GF-D8 (cell line): Measurements from ENCODE around the gene TAS2R40.
A peak's percentile ranks its signal among the peaks of the same experiment; 100 is the strongest.
"Not testable (repeated sequence)": the region's sequence is repeated elsewhere in the genome, so short reads cannot be mapped to it uniquely, and the experiment has no call there.

Source experiments
- DNase-seq: peaks from one replicate; lab custom pipeline; 2025; lab: John Stamatoyannopoulos, UW

Gene TAS2R40

DNA sequence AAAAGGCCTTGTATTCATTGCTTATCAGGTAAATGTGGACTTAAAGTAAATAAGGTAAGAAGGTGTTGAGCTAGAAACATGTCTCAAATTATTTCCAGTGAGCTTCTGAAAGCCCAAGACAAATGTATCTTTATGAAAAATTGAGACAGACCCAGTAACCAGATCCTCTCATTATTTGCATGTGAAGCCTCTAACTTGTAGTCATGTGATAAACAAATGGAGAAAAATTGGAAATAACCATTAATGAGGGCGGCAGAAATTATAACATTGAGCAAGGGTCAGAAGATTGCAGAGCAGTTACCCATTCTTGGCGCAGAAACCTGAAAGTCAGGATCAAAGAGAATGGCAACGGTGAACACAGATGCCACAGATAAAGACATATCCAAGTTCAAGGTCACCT lies at the start of gene TAS2R40:
Gene TAS2R40 (plus strand): TSS at position 301 of the 400 bp plus-strand sequence. CDS start 42 bp downstream, at position 343.
- DNase-seq, result no peak

- no peak for DNase-seq
Observed at GRCh38 chr7:143172354-143172753, 49.5 kb upstream of the TAS2R40 start.

- DNase-seq, result no peak
Observed at GRCh38 chr7:143176128-143176527, 45.7 kb upstream of the TAS2R40 start.

DNA sequence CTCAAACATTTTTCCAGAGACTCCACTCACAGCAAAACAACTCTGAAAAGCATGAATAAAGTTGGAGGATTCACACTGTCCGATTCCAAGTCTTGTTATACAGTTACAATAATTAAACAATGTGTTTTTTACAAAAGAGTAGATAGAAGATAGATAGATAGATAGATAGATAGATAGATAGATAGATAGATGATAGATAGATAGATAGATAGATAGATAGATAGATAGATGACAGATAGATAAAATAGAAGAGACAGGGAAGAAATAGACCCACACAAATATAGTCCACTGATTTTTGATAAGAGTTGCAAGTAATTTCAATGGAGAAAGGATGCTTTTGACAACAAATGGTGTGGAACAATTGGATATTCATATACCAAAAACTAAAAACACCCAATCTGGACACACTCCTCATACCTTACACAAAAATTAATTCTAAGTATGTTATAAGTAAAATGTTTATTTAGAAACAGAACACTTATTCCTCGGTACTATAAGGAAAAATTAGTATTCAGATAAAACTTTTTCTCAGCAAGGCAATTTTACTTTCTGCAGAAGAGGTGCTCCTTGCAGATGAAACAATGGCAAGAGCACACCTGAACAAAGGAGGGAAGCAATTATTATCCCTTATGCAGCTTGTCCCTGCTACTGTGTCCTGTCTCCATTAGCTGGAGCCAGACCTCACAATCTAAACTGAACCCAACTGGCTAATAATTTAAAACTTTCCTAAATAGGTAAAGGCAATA lies 44.3 kb upstream of the TAS2R40 start:
- DNase-seq, result no peak

GRCh38 chr7:143180771-143181170 lies 41.1 kb upstream of the TAS2R40 start:
- DNase-seq, result not testable (repeated sequence)

DNA sequence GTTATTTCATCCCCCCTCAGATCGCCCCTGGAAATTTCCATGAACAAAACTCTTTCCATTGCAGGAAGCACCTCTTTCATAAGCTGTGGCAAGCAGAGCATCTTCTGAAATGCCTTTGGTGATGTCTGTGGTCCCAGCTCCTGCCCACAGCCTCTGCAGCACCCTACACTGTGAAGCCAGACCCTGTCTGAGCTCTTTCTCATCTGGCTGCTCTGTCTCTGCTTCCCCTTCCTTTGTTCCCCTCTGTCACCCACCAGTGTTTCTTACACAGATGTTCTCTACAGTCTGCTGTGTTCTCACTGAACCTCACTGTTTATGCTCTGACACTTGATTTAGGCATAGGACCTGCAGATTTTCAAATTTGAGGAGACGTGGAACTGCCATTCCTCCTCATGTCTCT lies 40.5 kb upstream of the TAS2R40 start:
- no peak for DNase-seq

DNA sequence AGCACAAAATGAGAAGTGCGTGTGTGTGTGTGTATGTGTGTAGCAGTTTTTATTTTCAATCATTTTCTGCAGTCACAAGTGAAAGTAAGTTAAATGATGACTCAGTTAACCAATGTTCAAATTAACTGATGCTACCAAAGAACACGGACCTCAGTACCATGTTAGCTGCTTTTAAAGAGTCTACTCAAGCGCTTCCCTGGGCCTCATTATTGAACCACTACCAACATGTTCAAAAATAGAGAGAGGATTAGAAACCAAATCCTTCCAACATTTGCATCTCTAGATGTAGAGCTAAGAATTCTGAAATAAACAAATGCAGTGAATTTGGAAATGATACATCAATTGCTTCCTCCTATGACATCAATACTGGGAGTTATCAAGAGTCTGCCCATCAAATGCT lies 38.8 kb upstream of the TAS2R40 start, which contains the start of gene TAS2R39:
Gene TAS2R39 (plus strand): TSS at position 396 of the 400 bp plus-strand sequence. CDS start 0 bp downstream, at position 396.
- no peak for DNase-seq

DNA sequence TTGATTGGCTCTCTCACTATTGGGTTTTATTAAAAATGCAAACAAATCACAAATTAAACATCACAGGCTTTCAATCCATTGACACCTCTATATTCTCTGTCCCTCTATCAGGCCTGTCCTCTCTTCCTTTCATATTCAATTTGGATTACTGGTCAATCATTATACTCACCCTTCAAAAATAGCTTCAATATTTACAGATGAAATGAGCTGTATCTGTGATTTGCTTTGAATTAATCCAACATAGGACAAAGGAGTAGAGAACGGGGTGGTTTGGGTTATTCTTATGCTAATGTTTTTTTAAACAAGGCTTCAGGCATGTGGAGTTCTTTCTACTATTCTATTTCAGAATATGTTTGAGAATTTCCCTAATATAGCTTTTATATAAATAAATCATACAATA lies 36.3 kb upstream of the TAS2R40 start:
- DNase-seq, result no peak

DNA sequence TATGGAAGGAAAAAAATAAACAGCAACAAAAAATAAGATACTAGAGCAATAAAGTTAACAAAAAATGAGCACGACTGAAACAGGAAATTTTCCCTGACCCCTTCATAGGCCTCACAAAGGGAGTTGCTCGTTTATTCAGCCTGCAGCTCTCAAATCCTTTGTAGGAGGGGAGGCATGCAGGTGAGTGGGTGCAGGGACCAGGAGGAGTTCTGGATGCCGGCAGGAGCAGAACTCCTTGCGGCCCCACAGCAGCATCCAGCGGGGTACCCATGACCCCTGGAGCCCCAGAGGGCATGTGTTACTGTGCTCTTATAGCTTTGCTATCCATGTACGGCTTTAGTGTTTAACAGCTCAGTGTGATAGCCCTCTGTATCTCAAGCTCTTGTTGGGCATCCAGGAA lies 32.8 kb upstream of the TAS2R40 start:
- DNase-seq, result no peak

GRCh38 chr7:143193880-143194279 lies 28.0 kb upstream of the TAS2R40 start:
- no peak for DNase-seq

GRCh38 chr7:143199040-143199439 lies 22.8 kb upstream of the TAS2R40 start:
- no peak for DNase-seq

DNA sequence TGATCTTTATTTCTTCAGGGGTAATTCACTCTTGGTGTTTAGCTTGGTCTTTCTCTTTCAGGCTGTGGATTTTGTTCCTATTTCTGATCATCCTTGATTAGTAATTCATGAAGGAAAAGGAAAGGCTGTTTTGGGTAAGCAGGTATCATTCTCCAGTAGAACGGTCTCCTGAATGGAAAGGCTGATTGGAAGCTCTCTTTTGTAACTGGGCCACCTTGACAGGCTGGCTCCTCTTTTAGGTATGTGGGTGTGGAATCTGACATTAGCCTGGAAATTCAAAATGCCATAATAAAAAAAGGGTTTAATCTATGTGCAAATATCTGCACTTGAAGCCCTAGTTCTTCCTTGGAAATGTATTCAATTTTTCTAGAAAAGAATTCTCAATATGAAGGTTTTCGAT lies 19.7 kb upstream of the TAS2R40 start:
- DNase-seq, result no peak

- DNase-seq, result no peak
Observed at GRCh38 chr7:143203386-143203785, 18.5 kb upstream of the TAS2R40 start.

DNA sequence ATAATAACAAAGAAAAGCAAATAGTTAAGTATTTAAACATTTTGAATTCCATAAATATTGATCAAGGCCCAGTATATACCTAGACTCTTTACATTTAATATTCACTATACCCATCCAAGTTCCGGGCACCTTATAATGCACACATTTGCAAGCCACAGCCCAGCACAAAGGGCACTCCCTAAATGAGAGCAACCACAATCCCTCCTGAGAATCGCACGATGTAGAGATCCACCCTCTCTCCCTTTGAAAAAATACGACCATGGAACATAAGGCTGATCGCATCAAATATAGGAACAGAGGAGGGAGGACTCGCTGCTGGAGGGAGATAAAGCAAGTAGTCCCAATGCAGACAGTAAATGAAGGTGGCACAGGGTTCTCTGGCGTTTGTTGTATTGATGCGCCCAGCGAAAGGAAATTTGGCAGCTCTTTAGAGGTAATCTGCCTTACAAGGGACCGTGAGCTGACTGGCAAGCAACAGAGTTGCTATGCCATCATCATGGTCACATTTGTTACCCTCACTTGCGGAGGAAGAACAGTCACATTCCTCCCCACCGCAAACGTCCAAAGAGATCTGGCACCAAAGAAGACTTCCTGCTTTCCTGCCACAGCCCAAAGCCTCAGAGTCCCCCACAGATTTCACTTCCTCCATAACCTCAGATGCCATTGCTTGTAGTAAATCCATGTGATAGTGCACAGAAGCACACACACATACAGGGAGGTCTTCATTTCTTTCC lies 16.1 kb upstream of the TAS2R40 start:
- peak; percentile 97 for DNase-seq

- no peak for DNase-seq
Observed at GRCh38 chr7:143210541-143210940, 11.3 kb upstream of the TAS2R40 start.

GRCh38 chr7:143213478-143213877 lies 8.4 kb upstream of the TAS2R40 start:
- DNase-seq, result not testable (repeated sequence)

GRCh38 chr7:143214789-143215679 lies 6.8 kb upstream of the TAS2R40 start:
- DNase-seq, result peak; percentile 66

DNA sequence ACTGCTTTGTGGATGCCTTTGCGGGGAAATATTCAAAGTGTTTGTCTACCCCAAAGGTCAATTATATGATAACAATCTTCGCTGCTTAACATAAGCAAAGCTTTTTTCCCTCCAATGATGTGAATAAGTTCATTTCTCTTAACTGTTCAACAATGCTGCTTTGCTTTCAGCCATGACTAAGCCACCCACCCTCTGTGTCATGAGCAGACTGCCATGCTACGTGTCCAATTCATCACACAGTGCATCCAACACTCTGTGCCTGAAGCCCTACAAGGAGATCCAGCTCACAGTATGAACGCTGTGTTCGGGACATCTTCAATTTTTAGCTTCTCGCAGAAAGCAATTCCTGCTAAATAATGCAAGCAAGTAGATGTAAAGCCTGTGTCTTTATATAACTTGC lies 5.7 kb upstream of the TAS2R40 start:
- no peak for DNase-seq

GRCh38 chr7:143216686-143217085 lies 5.2 kb upstream of the TAS2R40 start:
- DNase-seq, result no peak

DNA sequence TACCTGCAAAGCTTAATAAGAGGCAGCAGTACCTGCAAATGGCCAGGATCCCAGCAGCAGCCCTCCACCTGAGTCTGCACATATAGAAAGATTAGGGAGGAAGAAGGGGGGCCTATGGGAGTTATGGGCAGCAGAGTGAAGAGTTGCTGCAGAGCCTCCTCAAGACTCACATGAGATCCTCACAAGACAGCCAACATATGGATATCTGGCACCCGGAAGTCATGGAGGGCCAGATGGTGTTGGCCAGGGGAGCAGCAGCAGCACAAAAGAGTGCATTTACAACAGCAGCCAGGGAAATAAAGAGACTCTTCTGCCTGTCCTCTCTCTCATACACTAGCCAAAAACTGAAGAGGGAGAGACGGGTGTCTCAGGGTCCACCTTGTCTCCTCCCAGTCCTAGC lies 4.0 kb upstream of the TAS2R40 start:
- DNase-seq, result no peak

GRCh38 chr7:143221286-143221685 lies 551 bp upstream of the TAS2R40 start:
- no peak for DNase-seq

DNA sequence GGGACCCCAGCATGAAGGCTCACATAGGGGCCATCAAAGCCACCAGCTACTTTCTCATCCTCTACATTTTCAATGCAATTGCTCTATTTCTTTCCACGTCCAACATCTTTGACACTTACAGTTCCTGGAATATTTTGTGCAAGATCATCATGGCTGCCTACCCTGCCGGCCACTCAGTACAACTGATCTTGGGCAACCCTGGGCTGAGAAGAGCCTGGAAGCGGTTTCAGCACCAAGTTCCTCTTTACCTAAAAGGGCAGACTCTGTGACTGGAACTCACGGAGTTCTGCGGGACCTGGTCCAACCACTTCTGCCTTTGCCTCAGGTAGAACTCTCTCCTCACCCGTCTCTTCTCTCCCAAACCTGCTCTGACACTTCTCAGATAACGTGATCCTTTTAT lies 945 bp downstream of the TAS2R40 start:
- DNase-seq, result peak; percentile 76
